Left lobe of liver (tissue), 2 donors: ENCODE measurements around the gene PLAAT3. TPM values are rescaled to one million over a fixed set of nuclear protein-coding genes. Genes with fewer than 3 reads are reported as not detected.
A peak's percentile ranks its signal among the peaks of the same experiment; 100 is the strongest.
"Not testable (repeated sequence)": the region's sequence is repeated elsewhere in the genome, so short reads cannot be mapped to it uniquely, and the experiment has no call there.

Experiments used
- ATAC-seq: fragments of 200-7000 bp; cut with Tn5 transposase; one replicate; pipeline ENCODE4 v1.9.1; 2020; ENCODE audit warnings: mild to moderate bottlenecking, moderate library complexity
- DNase-seq: peaks from one replicate; pipeline ENCODE4 v3.0.0-alpha.2; 2020; ENCODE audit warnings: low spot score
- total RNA-seq: library from RNA; stranded (reverse); gene quantifications from one replicate; pipeline ENCODE4 v1.2.1, GENCODE V29; 2021
- donor health status: DM: no; HTN: no; CAD: no; lungs with moderate emphysema.
- donor health status: DM: no; HTN: yes; CAD: no.

Gene PLAAT3
- total RNA-seq, 1 donor from 2014 or later = 74.6 TPM

- no peak for ATAC-seq
These were observed 42.1 kb downstream of the PLAAT3 start for GRCh38 chr11:63572026-63572688.

GRCh38 chr11:63569570-63569969 is 44.7 kb downstream of the PLAAT3 start:
- DNase-seq (no peak), ATAC-seq (no peak)

More at GRCh38 chr11:63572026-63572688, 42.1 kb downstream of the PLAAT3 start:
- DNase-seq = no peak

- ATAC-seq (peak; percentile 78), DNase-seq (no peak)
These were observed 47.0 kb downstream of the PLAAT3 start for GRCh38 chr11:63567044-63567840.

GRCh38 chr11:63564784-63565350 is 49.4 kb downstream of the PLAAT3 start:
- ATAC-seq (no peak), DNase-seq (no peak)

GRCh38 chr11:63564056-63564774 is 50.0 kb downstream of the PLAAT3 start:
- peak; percentile 5 for ATAC-seq
- DNase-seq = no peak

- ATAC-seq (peak; percentile 71), DNase-seq (no peak)
These were observed 50.8 kb downstream of the PLAAT3 start, which contains the start of gene PLAAT2 for GRCh38 chr11:63563201-63564055. PLAAT2 (minus strand) TSS chr11:63563379; CDS start chr11:63563324, 55 bp downstream.

GRCh38 chr11:63560506-63561180 is 53.6 kb downstream of the PLAAT3 start:
- ATAC-seq = peak; percentile 66
- no peak for DNase-seq

- ATAC-seq = no peak
These were observed 55.6 kb downstream of the PLAAT3 start for GRCh38 chr11:63558459-63559157.

GRCh38 chr11:63557570-63557969 is 56.7 kb downstream of the PLAAT3 start:
- ATAC-seq = no peak
- no peak for DNase-seq

More at GRCh38 chr11:63558459-63559157, 55.6 kb downstream of the PLAAT3 start:
- DNase-seq = no peak

GRCh38 chr11:63556404-63557013 is 57.7 kb downstream of the PLAAT3 start:
- DNase-seq (no peak), ATAC-seq (no peak)

GRCh38 chr11:63554877-63555223 is 59.4 kb downstream of the PLAAT3 start:
- ATAC-seq = no peak
- DNase-seq = no peak

GRCh38 chr11:63553759-63554158 is 60.5 kb downstream of the PLAAT3 start:
- DNase-seq (peak; percentile 22), ATAC-seq (no peak)

GRCh38 chr11:63552921-63553320 is 61.3 kb downstream of the PLAAT3 start:
- peak; percentile 19 for DNase-seq
- ATAC-seq = no peak

- peak; percentile 19 for DNase-seq
These were observed 62.4 kb downstream of the PLAAT3 start for GRCh38 chr11:63551889-63552266.

GRCh38 chr11:63551091-63551888 is 62.9 kb downstream of the PLAAT3 start:
- ATAC-seq = peak; percentile 16
- DNase-seq = peak; percentile 18

More at GRCh38 chr11:63551889-63552266, 62.4 kb downstream of the PLAAT3 start:
- ATAC-seq = no peak

GRCh38 chr11:63550156-63550700 is 64.0 kb downstream of the PLAAT3 start:
- DNase-seq = peak; percentile 36
- ATAC-seq = not testable (repeated sequence)

GRCh38 chr11:63549411-63549810 is 64.8 kb downstream of the PLAAT3 start:
- no peak for DNase-seq
- no peak for ATAC-seq
